Endothelial cell of umbilical vein (primary cell): ENCODE data around the gene POLR1B.

Experiments used
- CTCF ChIP-seq, 2 donors: IDR thresholded peaks; 1 replicate in 1 of 2; 2 replicates in 1 of 2; pipeline ENCODE4 v1.5.1; 2011; ENCODE audit warnings: low read length in 2 of 2, mild to moderate bottlenecking in 2 of 2, moderate library complexity in 2 of 2, control low read depth in 1 of 2, inconsistent platforms in 1 of 2, low read depth in 1 of 2; ENCODE audit not compliant: insufficient read depth in 1 of 2; ENCODE audit errors: extremely low read depth in 1 of 2
- EZH2 ChIP-seq: IDR thresholded peaks from 2 replicates; pipeline ENCODE4 v1.6.1; 2012; ENCODE audit warnings: borderline replicate concordance, low read depth, mild to moderate bottlenecking, moderate library complexity, low read length, inconsistent platforms; ENCODE audit not compliant: severe bottlenecking
- POLR2A ChIP-seq: IDR thresholded peaks from 2 replicates; pipeline ENCODE4 v1.6.1; 2012; ENCODE audit warnings: low read depth, mild to moderate bottlenecking, control low read depth, low read length
- POLR2AphosphoS5 ChIP-seq: IDR thresholded peaks from 2 replicates; pipeline ENCODE4 v1.6.1; 2012; ENCODE audit warnings: low read depth, mild to moderate bottlenecking, control low read depth, low read length, moderate library complexity; ENCODE audit not compliant: insufficient read depth

- no peak for TF ChIP-seq CTCF (IDR thresholded peaks at IDR 0.05; ENCODE audit: extremely low read depth in 1 of 2, insufficient read depth in 1 of 2, low read depth in 1 of 2, low read length in 2 of 2)
- no peak for TF ChIP-seq EZH2
- no peak for TF ChIP-seq POLR2A
- TF ChIP-seq POLR2AphosphoS5: no peak
Measured at GRCh38 chr2:112547333-112547732, 5.1 kb downstream of the POLR1B start.
